CD4-positive, CD25-positive, alpha-beta regulatory T cell (primary cell): ENCODE measurements around the gene CCM2L. TPM values are rescaled to one million over a fixed set of nuclear protein-coding genes. Genes with fewer than 3 reads are reported as not detected.
A peak's percentile ranks its signal among the peaks of the same experiment; 100 is the strongest.

Source experiments
- ATAC-seq, 2 donors: fragments of 150-1000 bp; cut with Tn5 transposase; one replicate each; pipeline ENCODE4 v1.10.0; 2021; ENCODE audit warnings: low read depth in 2 of 2, moderate number of reproducible peaks in 2 of 2, moderate library complexity in 1 of 2
- DNase-seq, 3 donors: peaks; one replicate each; pipeline versions ENCODE4 v3.0.0 to v3.0.0-alpha.2; 2012 to 2022; ENCODE audit warnings: mixed read lengths in 1 of 3
- H3K27ac ChIP-seq: one replicate; pipeline ENCODE4 v1.7.0; 2013; ENCODE audit warnings: mild to moderate bottlenecking, low read length; ENCODE audit not compliant: insufficient read depth, poor library complexity, severe bottlenecking
- H3K27me3 ChIP-seq: one replicate; pipeline ENCODE4 v1.7.0; 2013; ENCODE audit warnings: low read length; ENCODE audit not compliant: control insufficient read depth, insufficient read depth
- H3K36me3 ChIP-seq: one replicate; pipeline ENCODE4 v1.7.0; 2013; ENCODE audit warnings: mild to moderate bottlenecking, low read length, moderate library complexity; ENCODE audit not compliant: control insufficient read depth, insufficient read depth
- H3K4me1 ChIP-seq: 2 replicates; pipeline ENCODE4 v1.7.0; 2013; ENCODE audit warnings: mild to moderate bottlenecking, low read length; ENCODE audit not compliant: insufficient read depth, control insufficient read depth, poor library complexity, severe bottlenecking
- H3K4me3 ChIP-seq: one replicate; pipeline ENCODE4 v1.7.0; 2013; ENCODE audit warnings: low read depth, mild to moderate bottlenecking, low read length, moderate library complexity
- H3K9me3 ChIP-seq, 2 experiments: 1 replicate in 1 of 2; 2 replicates in 1 of 2; pipeline ENCODE4 v1.7.0; 2013; ENCODE audit warnings: low read length in 2 of 2, mild to moderate bottlenecking in 1 of 2, moderate library complexity in 1 of 2; ENCODE audit not compliant: control insufficient read depth in 2 of 2
- H3K27ac Mint-ChIP-seq, 3 donors: one replicate each; pipeline ENCODE4 v1.8.0; 2020 to 2022; ENCODE audit warnings: mild to moderate bottlenecking in 3 of 3, mixed read lengths in 3 of 3, moderate library complexity in 2 of 3
- H3K27me3 Mint-ChIP-seq: one replicate; pipeline ENCODE4 v1.8.0; 2022; ENCODE audit warnings: mild to moderate bottlenecking, mixed read lengths
- H3K36me3 Mint-ChIP-seq: one replicate; pipeline ENCODE4 v1.8.0; 2020; ENCODE audit warnings: mixed read lengths
- H3K4me1 Mint-ChIP-seq, 4 donors: one replicate each; pipeline ENCODE4 v1.8.0; 2020 to 2022; ENCODE audit warnings: mixed read lengths in 4 of 4, mild to moderate bottlenecking in 1 of 4
- H3K4me3 Mint-ChIP-seq, 4 donors: one replicate each; pipeline ENCODE4 v1.8.0; 2020 to 2022; ENCODE audit warnings: mild to moderate bottlenecking in 4 of 4, mixed read lengths in 4 of 4, moderate library complexity in 3 of 4
- H3K9me3 Mint-ChIP-seq, 7 donors: one replicate each; pipeline ENCODE4 v1.8.0; 2020 to 2022; ENCODE audit warnings: mixed read lengths in 7 of 7, mild to moderate bottlenecking in 3 of 7, moderate library complexity in 2 of 7
- polyA plus RNA-seq, 4 donors: library from polyadenylated mRNA; unstranded; fragments of 300-500 nt; fragmentation: Illumina TruSeq; gene quantifications; one replicate each; pipeline ENCODE4 v1.2.3, GENCODE V29; 2021
- total RNA-seq: library from RNA; stranded (reverse); gene quantifications from one replicate; pipeline ENCODE4 v1.2.3, GENCODE V29; 2022

Gene CCM2L
- total and polyA plus RNA-seq, 5 donors from 2014 or later: not detected

DNA sequence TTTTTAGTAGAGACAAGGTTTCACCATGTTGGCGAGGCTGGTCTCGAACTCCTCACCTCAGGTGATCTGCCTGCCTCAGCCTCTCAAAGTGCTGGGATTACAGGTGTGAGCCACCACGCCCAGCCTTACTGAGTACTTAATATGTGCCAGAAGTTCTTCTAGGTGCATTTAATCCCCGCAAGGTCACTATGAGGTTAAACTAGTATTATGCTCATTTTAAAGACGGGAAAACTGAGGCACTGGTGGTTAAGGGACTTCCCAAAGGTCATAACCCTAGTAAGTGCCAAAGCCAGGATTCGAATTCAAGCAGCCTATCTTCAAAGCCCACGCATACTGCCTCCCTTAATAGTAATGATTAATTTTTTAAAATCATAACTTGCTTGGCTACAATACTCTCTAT is 674 bp upstream of the CCM2L start:
- DNase-seq (no peak), ATAC-seq (no peak)
- no peaks in the 10 kb centered on the region for H3K36me3 ChIP-seq
- H3K9me3 ChIP-seq: no peaks in the 10 kb centered on the region
- no peak overlapping the region for H3K4me3 ChIP-seq
- H3K4me1 Mint-ChIP-seq: peaks cover 0 to 3% (median 1%) of the 10 kb centered on the region in 4 donors
- H3K9me3 Mint-ChIP-seq: no peaks in the 10 kb centered on the region
- no peaks in the 10 kb centered on the region for H3K36me3 Mint-ChIP-seq
- H3K4me1 ChIP-seq: no peaks in the 10 kb centered on the region
- no peak overlapping the region for H3K27ac Mint-ChIP-seq
- H3K27me3 Mint-ChIP-seq: peaks cover 17% of the 10 kb centered on the region
- no peak overlapping the region for H3K4me3 Mint-ChIP-seq
- H3K27ac ChIP-seq: no peak overlapping the region
- peaks cover 6% of the 10 kb centered on the region for H3K27me3 ChIP-seq

DNA sequence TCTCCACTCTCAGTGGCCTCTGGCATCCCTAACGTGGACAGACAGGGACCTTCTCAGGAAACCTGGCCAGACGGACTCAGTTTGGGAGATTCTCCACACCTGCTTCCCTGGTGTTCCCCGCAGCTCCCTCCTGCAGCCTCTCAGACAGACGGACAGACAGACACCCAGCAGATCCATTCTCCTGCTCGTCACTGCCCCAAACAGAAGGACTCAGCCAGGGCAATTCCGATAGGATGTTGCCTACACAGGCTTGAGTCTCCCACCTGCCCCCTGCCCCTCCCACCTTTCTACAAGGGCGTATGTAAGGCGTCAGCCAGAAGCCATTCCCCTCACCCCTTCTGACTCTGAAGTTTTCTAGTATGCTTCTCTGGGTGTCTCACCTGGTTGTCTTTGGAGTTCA is 428 bp downstream of the CCM2L start:
- ATAC-seq (no peak), DNase-seq (no peak)
- Histone ChIP-seq H3K36me3 (no peaks in the 10 kb centered on the region), H3K27me3 (peaks cover 11% of the 10 kb centered on the region), H3K4me3 (no peak overlapping the region), H3K27ac (no peak overlapping the region), H3K4me1 (no peaks in the 10 kb centered on the region), H3K9me3 (no peaks in the 10 kb centered on the region)
- Mint-ChIP-seq H3K9me3 (no peaks in the 10 kb centered on the region), H3K4me3 (no peak overlapping the region), H3K27me3 (peaks cover 20% of the 10 kb centered on the region), H3K4me1 (peaks cover 0 to 3% (median 1%) of the 10 kb centered on the region in 4 donors), H3K27ac (no peak overlapping the region), H3K36me3 (no peaks in the 10 kb centered on the region)

DNA sequence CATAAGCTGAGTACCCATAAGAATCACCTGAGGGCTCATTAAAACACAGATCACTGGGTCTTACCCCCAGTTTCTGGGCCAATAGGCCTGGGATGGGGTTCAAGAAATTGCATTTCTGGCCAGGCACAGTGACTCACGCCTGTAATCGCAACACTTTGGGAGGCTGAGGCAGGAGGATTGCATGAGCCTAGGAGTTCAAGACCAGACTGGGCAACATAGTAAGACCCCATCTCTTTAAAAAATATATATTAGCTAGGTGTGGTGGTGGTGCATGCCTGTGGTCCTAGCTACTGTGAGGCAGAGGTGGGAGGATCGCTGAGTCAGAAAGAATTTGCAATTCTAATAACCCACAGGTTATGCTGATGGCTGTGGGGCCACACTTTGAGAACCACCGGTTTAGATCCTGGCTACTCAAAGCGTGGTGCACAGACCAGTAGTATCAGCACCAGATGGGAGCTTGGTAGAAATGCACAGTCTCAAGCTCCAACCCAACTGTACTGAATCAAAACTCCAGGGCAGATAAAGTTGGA is 2.0 kb downstream of the CCM2L start:
- Histone ChIP-seq H3K36me3 (no peaks in the 10 kb centered on the region), H3K4me1 (no peaks in the 10 kb centered on the region), H3K27me3 (peaks cover 18% of the 10 kb centered on the region), H3K27ac (no peak overlapping the region), H3K9me3 (no peaks in the 10 kb centered on the region), H3K4me3 (no peak overlapping the region)
- Mint-ChIP-seq H3K4me1 (peaks cover 0 to 5% (median 2%) of the 10 kb centered on the region in 4 donors), H3K4me3 (no peak overlapping the region), H3K27ac (no peak overlapping the region), H3K27me3 (peaks cover 32% of the 10 kb centered on the region), H3K36me3 (no peaks in the 10 kb centered on the region), H3K9me3 (peaks cover 0 to 2% (median 0%) of the 10 kb centered on the region in 7 donors)
- no peak for DNase-seq
- no peak for ATAC-seq

DNA sequence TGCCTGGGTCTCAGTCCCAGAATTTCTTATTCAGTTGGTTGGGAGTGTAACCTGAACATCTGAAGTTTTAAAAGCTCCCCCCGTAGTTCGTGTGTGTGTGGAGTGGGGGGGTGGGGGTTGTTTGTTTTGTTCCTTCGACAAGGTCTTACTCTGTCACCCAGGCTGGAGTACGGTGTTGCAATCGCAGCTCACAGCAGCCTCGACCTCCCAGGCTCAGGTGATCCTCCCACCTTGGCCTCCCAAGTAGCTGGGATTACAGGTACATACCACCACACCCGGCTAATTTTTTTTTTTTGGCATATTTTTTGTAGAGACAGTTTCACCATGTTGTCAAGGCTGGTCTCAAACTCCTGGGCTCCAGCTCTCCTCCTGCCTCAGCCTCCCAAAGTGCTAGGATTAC is 3.1 kb downstream of the CCM2L start:
- H3K4me1 Mint-ChIP-seq: peaks cover 0 to 10% (median 7%) of the 10 kb centered on the region in 4 donors
- peaks cover 0 to 4% (median 0%) of the 10 kb centered on the region in 7 donors for H3K9me3 Mint-ChIP-seq
- Histone ChIP-seq H3K36me3 (no peaks in the 10 kb centered on the region), H3K9me3 (no peaks in the 10 kb centered on the region), H3K4me3 (no peak overlapping the region), H3K27ac (no peak overlapping the region), H3K27me3 (peaks cover 21% of the 10 kb centered on the region), H3K4me1 (peaks cover 8% of the 10 kb centered on the region)
- H3K4me3 Mint-ChIP-seq: no peak overlapping the region
- DNase-seq: no peak
- peaks cover 43% of the 10 kb centered on the region for H3K27me3 Mint-ChIP-seq
- no peaks in the 10 kb centered on the region for H3K36me3 Mint-ChIP-seq
- no peak overlapping the region for H3K27ac Mint-ChIP-seq
- ATAC-seq: no peak

DNA sequence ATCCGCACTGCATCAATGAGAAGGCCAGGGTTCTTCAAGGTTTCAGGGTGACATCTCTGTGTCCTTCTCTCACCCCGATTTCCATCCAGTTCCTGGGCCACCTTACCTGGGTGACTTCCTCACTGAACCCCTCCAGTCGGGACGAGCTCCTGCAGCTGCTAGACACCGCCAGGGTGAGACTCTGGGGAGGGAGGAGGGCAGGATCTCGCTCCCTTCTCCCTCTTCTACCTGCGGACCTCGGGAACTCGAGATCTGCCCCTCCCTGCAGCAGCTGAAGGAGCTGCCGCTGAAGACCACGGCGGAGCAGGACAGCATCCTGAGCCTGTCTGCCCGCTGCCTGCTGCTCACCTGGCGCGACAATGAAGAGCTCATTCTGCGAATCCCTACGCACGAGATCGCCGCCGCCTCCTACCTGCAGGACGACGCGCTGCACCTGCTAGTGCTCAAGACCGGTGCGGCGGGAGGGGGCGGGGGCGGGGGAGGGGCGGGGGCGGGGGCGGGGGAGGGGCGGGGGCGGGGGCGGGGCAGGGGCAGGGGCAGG is 7.5 kb downstream of the CCM2L start:
- DNase-seq (peak; percentile 11 to 64 (median 39)), ATAC-seq (peak; percentile 63 to 64)
- Mint-ChIP-seq H3K27ac (no peak overlapping the region), H3K4me3 (peak overlapping the region in 3 of 4 donors; percentile 79 to 87 (median 81)), H3K27me3 (peaks cover 73% of the 10 kb centered on the region), H3K36me3 (peaks cover 3% of the 10 kb centered on the region), H3K9me3 (peaks cover 0 to 6% (median 0%) of the 10 kb centered on the region in 7 donors), H3K4me1 (peaks cover 0 to 23% (median 13%) of the 10 kb centered on the region in 4 donors)
- H3K4me3 ChIP-seq: no peak overlapping the region
- no peaks in the 10 kb centered on the region for H3K9me3 ChIP-seq
- H3K36me3 ChIP-seq: no peaks in the 10 kb centered on the region
- H3K27ac ChIP-seq: no peak overlapping the region
- peaks cover 13% of the 10 kb centered on the region for H3K4me1 ChIP-seq
- H3K27me3 ChIP-seq: peaks cover 39% of the 10 kb centered on the region

DNA sequence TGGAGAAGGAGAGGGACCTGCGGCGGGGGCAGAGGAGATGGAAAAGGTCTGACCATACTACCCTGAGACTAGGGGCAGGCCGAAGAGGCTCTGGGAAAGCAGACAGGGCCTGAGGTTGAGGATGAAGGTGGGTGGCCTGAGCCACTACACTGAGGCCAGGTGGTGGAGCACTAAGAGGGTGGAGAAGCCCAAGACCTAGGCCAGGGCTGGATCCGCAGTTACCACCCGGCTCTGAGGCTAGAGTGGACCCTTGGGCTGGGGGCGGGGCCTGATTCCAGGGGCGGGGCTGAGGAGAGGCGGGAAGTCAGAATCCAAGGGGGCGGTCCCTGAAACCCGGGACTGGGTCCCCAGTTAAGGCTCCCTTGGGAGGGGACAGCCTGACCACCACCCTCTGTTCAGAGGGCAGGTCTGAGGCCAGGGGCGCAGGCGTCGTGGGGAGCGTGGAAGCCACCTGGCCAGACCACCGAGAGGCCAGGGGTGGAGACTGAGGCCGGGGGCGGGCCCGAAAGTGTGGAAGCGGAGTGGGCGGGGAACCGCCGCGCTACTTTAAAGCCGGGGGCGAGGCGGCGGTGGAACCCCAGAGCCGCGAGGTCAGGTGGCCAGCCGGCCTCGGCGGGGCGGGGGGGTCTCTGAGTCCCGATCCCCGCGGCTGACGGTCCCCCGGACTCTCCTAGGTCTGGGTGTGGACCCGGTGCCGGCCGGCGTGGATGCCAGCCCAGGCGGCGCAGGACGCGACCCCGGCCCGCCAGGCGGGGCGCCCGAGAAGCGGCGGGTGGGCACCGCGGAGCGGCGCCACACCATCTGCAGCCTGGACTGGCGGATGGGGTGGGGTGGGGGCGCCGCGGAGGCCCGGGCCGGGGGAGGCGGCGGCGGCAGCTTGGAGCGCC is 8.3 kb downstream of the CCM2L start:
- Mint-ChIP-seq H3K36me3 (peaks cover 3% of the 10 kb centered on the region), H3K4me1 (peaks cover 0 to 23% (median 13%) of the 10 kb centered on the region in 4 donors), H3K27ac (no peak overlapping the region), H3K4me3 (peak overlapping the region in 3 of 4 donors; percentile 74 to 87 (median 81)), H3K27me3 (peaks cover 80% of the 10 kb centered on the region), H3K9me3 (peaks cover 0 to 6% (median 0%) of the 10 kb centered on the region in 7 donors)
- peaks cover 39% of the 10 kb centered on the region for H3K27me3 ChIP-seq
- peak; percentile 37 to 48 for ATAC-seq
- peaks cover 13% of the 10 kb centered on the region for H3K4me1 ChIP-seq
- no peaks in the 10 kb centered on the region for H3K36me3 ChIP-seq
- no peak overlapping the region for H3K4me3 ChIP-seq
- DNase-seq: peak; percentile 11 to 25 (median 15)
- no peaks in the 10 kb centered on the region for H3K9me3 ChIP-seq
- H3K27ac ChIP-seq: no peak overlapping the region

DNA sequence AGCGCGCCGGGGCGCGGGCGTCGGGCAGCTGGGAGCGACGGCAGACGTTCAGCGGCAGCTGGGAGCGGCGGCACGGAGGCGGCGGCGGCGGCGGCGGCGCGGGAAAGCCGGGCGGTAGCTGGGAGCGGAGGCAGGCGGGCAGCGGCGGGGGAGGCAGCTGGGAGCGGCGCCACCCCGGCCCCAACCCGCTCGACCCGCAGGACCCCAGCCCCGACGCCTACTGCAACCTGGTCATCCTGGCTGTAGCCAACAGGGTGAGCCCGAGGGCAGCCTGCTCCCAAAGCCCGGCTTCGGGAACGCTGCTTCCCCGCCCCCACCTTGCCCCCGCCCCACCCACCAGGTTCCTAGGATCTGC is 8.9 kb downstream of the CCM2L start:
- DNase-seq: no peak
- Histone ChIP-seq H3K36me3 (no peaks in the 10 kb centered on the region), H3K4me1 (peaks cover 13% of the 10 kb centered on the region), H3K4me3 (no peak overlapping the region), H3K27ac (no peak overlapping the region), H3K27me3 (peaks cover 39% of the 10 kb centered on the region), H3K9me3 (no peaks in the 10 kb centered on the region)
- Mint-ChIP-seq H3K27me3 (peaks cover 83% of the 10 kb centered on the region), H3K36me3 (peaks cover 3% of the 10 kb centered on the region), H3K4me3 (peak overlapping the region in 3 of 4 donors; percentile 87 to 88 (median 87)), H3K4me1 (peaks cover 0 to 23% (median 13%) of the 10 kb centered on the region in 4 donors), H3K9me3 (peaks cover 0 to 6% (median 0%) of the 10 kb centered on the region in 7 donors), H3K27ac (peak overlapping the region in 1 of 3 donors; percentile 24)
- ATAC-seq: no peak
